ENCODE results near the gene TMBIM4. TPM values are rescaled to one million over a fixed set of nuclear protein-coding genes. Genes with fewer than 3 reads are reported as not detected.

The TMBIM4 gene
- total RNA-seq, 6 experiments from 2014 or later, result 72.3 to 88.9 (median 77.7) TPM

DNA sequence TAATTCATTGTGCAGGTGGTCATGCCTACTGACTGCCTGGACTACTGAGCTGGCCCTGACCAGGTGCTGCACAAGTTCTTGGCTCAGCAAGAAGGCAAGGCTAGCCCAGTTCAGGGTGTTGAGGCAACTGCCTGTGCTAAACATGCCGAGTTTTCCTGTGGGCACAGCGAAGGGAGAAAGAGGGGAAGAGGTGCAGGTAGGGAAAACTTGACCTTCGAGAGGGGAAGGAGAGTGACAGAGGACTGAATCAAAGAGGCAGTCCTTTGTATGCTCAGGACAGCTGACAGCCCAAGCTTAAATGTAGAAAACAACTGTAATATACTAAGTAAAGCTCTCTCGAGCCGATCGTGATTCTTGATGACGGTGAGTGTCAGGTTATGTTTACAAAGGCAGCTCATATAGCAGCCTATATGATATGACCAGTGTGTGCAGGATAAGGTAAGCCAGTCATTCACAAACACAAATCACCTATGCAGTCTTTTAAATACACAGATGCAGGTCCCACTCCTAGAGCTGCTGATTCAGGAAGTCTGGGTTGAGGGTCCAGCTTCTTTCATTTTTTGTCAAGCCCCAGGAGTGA lies 21.8 kb upstream of the TMBIM4 start:
- WGBS (ENCODE audit: insufficient coverage, low coverage, low lambda C conversion rate, missing lambda C conversion rate), result 46% methylated on average over 7 of the region's 7 CpGs
- TF ChIP-seq POLR2A (IDR thresholded peaks at IDR 0.05), result no peak
- TF ChIP-seq, protein P1, sequence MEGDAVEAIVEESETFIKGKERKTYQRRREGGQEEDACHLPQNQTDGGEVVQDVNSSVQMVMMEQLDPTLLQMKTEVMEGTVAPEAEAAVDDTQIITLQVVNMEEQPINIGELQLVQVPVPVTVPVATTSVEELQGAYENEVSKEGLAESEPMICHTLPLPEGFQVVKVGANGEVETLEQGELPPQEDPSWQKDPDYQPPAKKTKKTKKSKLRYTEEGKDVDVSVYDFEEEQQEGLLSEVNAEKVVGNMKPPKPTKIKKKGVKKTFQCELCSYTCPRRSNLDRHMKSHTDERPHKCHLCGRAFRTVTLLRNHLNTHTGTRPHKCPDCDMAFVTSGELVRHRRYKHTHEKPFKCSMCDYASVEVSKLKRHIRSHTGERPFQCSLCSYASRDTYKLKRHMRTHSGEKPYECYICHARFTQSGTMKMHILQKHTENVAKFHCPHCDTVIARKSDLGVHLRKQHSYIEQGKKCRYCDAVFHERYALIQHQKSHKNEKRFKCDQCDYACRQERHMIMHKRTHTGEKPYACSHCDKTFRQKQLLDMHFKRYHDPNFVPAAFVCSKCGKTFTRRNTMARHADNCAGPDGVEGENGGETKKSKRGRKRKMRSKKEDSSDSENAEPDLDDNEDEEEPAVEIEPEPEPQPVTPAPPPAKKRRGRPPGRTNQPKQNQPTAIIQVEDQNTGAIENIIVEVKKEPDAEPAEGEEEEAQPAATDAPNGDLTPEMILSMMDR (IDR thresholded peaks at IDR 0.05), result no peak
- H3K36me3 ChIP-seq, result no peaks in the 10 kb centered on the region
- peaks cover 0 to 3% (median 0%) of the 10 kb centered on the region in 4 donors for H3K4me1 ChIP-seq
- peaks cover 0 to 7% of the 10 kb centered on the region in 2 donors for H3K27me3 ChIP-seq
- no peak for ATAC-seq
- H3K9me3 ChIP-seq, result peaks cover 0 to 2% (median 0%) of the 10 kb centered on the region in 4 donors
- no peak for DNase-seq
- intact Hi-C loops (cut with DNase I), result no loop called here
- no peak overlapping the region for H3K4me3 ChIP-seq
- no peak overlapping the region for H3K27ac ChIP-seq

DNA sequence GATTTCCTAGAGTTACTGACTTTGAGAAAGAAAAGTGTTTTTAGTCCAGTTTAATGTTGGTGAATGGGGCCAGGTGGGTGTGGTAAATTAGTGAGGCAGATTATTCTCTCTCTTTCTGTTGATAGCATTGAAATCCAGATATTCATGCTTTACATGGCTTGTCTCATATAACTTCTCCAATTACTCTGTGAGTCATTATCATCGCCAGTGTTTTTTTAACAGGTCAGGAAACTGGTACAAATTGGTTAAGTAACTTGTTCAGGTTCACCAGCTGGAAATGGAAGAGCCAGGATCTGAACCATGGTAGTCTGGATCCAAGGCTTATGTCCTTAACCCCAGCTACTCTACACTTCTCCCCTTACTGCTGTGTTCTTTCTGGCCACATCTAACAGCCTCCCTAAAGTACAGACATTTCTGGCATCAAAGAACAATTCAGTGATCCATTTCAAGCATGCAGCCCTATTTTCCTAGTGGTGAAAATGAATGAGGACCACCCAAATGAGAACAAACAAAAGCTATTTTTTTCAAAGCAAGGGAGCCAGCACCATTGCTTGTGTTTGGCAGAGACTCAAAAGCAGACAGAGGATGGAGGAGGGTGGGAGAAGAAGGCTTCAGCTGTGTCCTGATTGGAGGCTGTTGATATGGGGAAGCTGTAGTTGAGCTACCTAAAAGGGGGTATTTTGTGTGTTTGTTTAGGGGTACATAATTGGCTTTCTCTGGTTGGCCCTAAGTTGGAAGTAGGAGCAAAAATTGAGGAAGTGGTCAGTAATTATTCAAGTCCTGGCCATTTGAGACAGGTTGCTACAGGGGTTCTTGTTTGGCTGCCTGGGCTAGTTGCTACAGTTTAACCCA lies 20.9 kb upstream of the TMBIM4 start:
- Histone ChIP-seq H3K27ac (peak overlapping the region in 1 of 3 donors; percentile 71), H3K4me1 (peaks cover 0 to 3% (median 0%) of the 10 kb centered on the region in 4 donors), H3K4me3 (no peak overlapping the region), H3K36me3 (no peaks in the 10 kb centered on the region), H3K27me3 (peaks cover 0 to 8% of the 10 kb centered on the region in 2 donors), H3K9me3 (no peaks in the 10 kb centered on the region)
- TF ChIP-seq, protein P1 (IDR thresholded peaks at IDR 0.05), result no peak
- no peak for TF ChIP-seq POLR2A (IDR thresholded peaks at IDR 0.05)
- DNase-seq (no peak), ATAC-seq (no peak)
- 67% methylated on average over 1 of the region's 1 CpG for WGBS (ENCODE audit: insufficient coverage, low coverage, low lambda C conversion rate, missing lambda C conversion rate)
- intact Hi-C loops (cut with DNase I), result no loop called here

DNA sequence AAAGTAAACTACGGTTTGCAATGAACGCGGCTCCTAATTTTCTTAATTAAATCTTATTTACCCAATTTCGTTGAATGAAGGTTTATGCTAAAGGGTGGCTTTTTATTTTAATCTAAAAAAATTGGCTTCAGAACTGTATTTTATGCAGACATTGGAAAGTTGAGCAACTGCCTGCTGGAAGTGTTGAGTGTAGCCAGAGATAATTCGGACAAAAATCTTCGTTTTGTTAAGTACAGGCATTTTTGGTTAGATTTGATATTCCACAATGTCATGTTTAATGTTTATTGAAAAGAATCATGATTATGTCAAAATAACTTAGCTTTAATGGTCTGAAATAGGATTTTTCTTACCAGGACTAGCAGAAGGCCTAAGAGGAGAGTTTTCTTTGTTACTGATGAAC lies 20.1 kb upstream of the TMBIM4 start:
- ATAC-seq, result no peak
- intact Hi-C loops (cut with DNase I), result no loop called here
- H3K27ac ChIP-seq, result peak overlapping the region; percentile 71 to 76 (median 73)

DNA sequence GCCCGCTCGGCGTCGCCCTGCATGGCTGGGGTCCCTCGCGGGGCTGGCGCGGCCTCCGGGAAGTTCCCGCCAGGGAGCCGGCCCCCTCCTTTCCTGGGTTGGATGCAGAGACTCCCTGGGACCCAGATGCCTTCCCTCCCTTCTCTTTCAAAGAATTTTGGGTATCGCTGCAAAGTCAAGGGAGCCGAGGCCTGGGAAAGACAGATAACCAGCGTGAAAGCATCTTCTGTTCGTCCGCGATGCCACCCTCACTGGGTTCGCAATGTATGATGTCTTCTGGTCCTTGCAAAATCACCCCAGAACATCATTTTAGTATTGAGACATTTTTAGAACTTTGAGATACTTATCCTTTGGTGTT lies 19.7 kb upstream of the TMBIM4 start:
- Histone ChIP-seq H3K27me3 (peaks cover 0 to 8% of the 10 kb centered on the region in 2 donors), H3K4me1 (peaks cover 0 to 3% (median 0%) of the 10 kb centered on the region in 4 donors), H3K9me3 (no peaks in the 10 kb centered on the region), H3K27ac (peak overlapping the region; percentile 71 to 76 (median 73)), H3K36me3 (no peaks in the 10 kb centered on the region), H3K4me3 (peak overlapping the region; percentile 25 to 46 (median 37))
- intact Hi-C loops (cut with DNase I), result no loop called here
- TF ChIP-seq, protein P1 (IDR thresholded peaks at IDR 0.05), result no peak
- peak; percentile 9 for TF ChIP-seq POLR2A (IDR thresholded peaks at IDR 0.05)
- DNase-seq, result no peak
- ATAC-seq, result no peak
- WGBS (ENCODE audit: insufficient coverage, low coverage, low lambda C conversion rate, missing lambda C conversion rate), result 44% methylated on average over 7 of the region's 18 CpGs

More for the DNA sequence above, 20.1 kb upstream of the TMBIM4 start:
- peak overlapping the region; percentile 25 to 46 (median 37) for H3K4me3 ChIP-seq
- no peaks in the 10 kb centered on the region for H3K36me3 ChIP-seq
- DNase-seq, result no peak
- H3K27me3 ChIP-seq, result peaks cover 0 to 8% of the 10 kb centered on the region in 2 donors
- TF ChIP-seq, protein P1 (IDR thresholded peaks at IDR 0.05), result no peak
- no peak for TF ChIP-seq POLR2A (IDR thresholded peaks at IDR 0.05)
- WGBS (ENCODE audit: insufficient coverage, low coverage, low lambda C conversion rate, missing lambda C conversion rate), result 56% methylated on average over 6 of the region's 6 CpGs
- peaks cover 0 to 3% (median 0%) of the 10 kb centered on the region in 4 donors for H3K4me1 ChIP-seq
- no peaks in the 10 kb centered on the region for H3K9me3 ChIP-seq

Data from right lobe of liver (tissue), 6 donors.